ENCODE measurements around the gene SLC12A2.

SLC12A2 gene

GRCh38 chr5:128053291-128053954 lies 30.1 kb upstream of the SLC12A2 start:
- Histone ChIP-seq H2BK120ac (ENCODE audit: low read depth, low read length) (no peak overlapping the region), H3K4me1 (ENCODE audit: control insufficient read depth, low read depth, low read length) (no peaks in the 10 kb centered on the region), H3K9ac (ENCODE audit: low read length) (no peak overlapping the region), H3K4ac (ENCODE audit: low read depth, low read length) (no peak overlapping the region), H3K18ac (ENCODE audit: low read length) (no peak overlapping the region), H3K4me2 (ENCODE audit: low read length) (no peak overlapping the region), H3K27me3 (ENCODE audit: insufficient read depth, low read length, poor library complexity) (no peaks in the 10 kb centered on the region), H3K36me3 (ENCODE audit: control insufficient read depth, insufficient read depth, low read length) (no peaks in the 10 kb centered on the region), H4K5ac (ENCODE audit: low read length) (no peak overlapping the region), H3K27ac (ENCODE audit: low read depth, low read length) (no peak overlapping the region), H2BK15ac (replicated peaks; ENCODE audit: low read depth) (no peak overlapping the region), H3K79me2 (ENCODE audit: control insufficient read depth, insufficient read depth, low read length) (no peaks in the 10 kb centered on the region), H3K56ac (ENCODE audit: low read length) (no peak overlapping the region), H2BK5ac (ENCODE audit: low read length) (no peak overlapping the region), H3K4me3 (ENCODE audit: low read length) (no peak overlapping the region), H4K8ac (ENCODE audit: low read depth, low read length) (no peak overlapping the region), H2AK5ac (ENCODE audit: low read length) (no peak overlapping the region), H3K79me1 (ENCODE audit: low read length) (no peaks in the 10 kb centered on the region), H3K23ac (ENCODE audit: low read length) (no peak overlapping the region)
- DNase-seq: no peak
- WGBS (ENCODE audit: extremely low coverage, insufficient coverage, low lambda C conversion rate): no CpG with 5 or more reads among the region's 3 CpGs

GRCh38 chr5:128060644-128061385 lies 22.8 kb upstream of the SLC12A2 start:
- H3K79me2 ChIP-seq (ENCODE audit: control insufficient read depth, insufficient read depth, low read length): no peaks in the 10 kb centered on the region
- no peak overlapping the region for H2AK5ac ChIP-seq (ENCODE audit: low read length)
- no peak overlapping the region for H3K4me3 ChIP-seq (ENCODE audit: low read length)
- H4K8ac ChIP-seq (ENCODE audit: low read depth, low read length): no peak overlapping the region
- H3K18ac ChIP-seq (ENCODE audit: low read length): no peak overlapping the region
- no peak overlapping the region for H4K5ac ChIP-seq (ENCODE audit: low read length)
- H3K9ac ChIP-seq (ENCODE audit: low read length): no peak overlapping the region
- no peak overlapping the region for H3K4me2 ChIP-seq (ENCODE audit: low read length)
- H2BK120ac ChIP-seq (ENCODE audit: low read depth, low read length): no peak overlapping the region
- H2BK5ac ChIP-seq (ENCODE audit: low read length): no peak overlapping the region
- no peaks in the 10 kb centered on the region for H3K27me3 ChIP-seq (ENCODE audit: insufficient read depth, low read length, poor library complexity)
- no peak overlapping the region for H3K56ac ChIP-seq (ENCODE audit: low read length)
- no peak overlapping the region for H3K27ac ChIP-seq (ENCODE audit: low read depth, low read length)
- no peak for DNase-seq
- no peaks in the 10 kb centered on the region for H3K4me1 ChIP-seq (ENCODE audit: control insufficient read depth, low read depth, low read length)
- no peak overlapping the region for H2BK15ac ChIP-seq (replicated peaks; ENCODE audit: low read depth)
- no peak overlapping the region for H3K4ac ChIP-seq (ENCODE audit: low read depth, low read length)
- no peaks in the 10 kb centered on the region for H3K79me1 ChIP-seq (ENCODE audit: low read length)
- WGBS (ENCODE audit: extremely low coverage, insufficient coverage, low lambda C conversion rate): no CpG with 5 or more reads among the region's 1 CpG
- no peak overlapping the region for H3K23ac ChIP-seq (ENCODE audit: low read length)
- H3K36me3 ChIP-seq (ENCODE audit: control insufficient read depth, insufficient read depth, low read length): no peaks in the 10 kb centered on the region

GRCh38 chr5:128062172-128062746 lies 21.3 kb upstream of the SLC12A2 start:
- WGBS (ENCODE audit: extremely low coverage, insufficient coverage, low lambda C conversion rate): no CpG with 5 or more reads among the region's 4 CpGs
- DNase-seq: no peak
- no peak overlapping the region for H3K23ac ChIP-seq (ENCODE audit: low read length)
- no peak overlapping the region for H3K18ac ChIP-seq (ENCODE audit: low read length)
- H3K4me3 ChIP-seq (ENCODE audit: low read length): no peak overlapping the region
- H3K27ac ChIP-seq (ENCODE audit: low read depth, low read length): no peak overlapping the region
- H3K56ac ChIP-seq (ENCODE audit: low read length): no peak overlapping the region
- no peak overlapping the region for H2BK120ac ChIP-seq (ENCODE audit: low read depth, low read length)
- no peaks in the 10 kb centered on the region for H3K4me1 ChIP-seq (ENCODE audit: control insufficient read depth, low read depth, low read length)
- no peak overlapping the region for H4K8ac ChIP-seq (ENCODE audit: low read depth, low read length)
- H2BK5ac ChIP-seq (ENCODE audit: low read length): no peak overlapping the region
- no peaks in the 10 kb centered on the region for H3K79me1 ChIP-seq (ENCODE audit: low read length)
- no peaks in the 10 kb centered on the region for H3K36me3 ChIP-seq (ENCODE audit: control insufficient read depth, insufficient read depth, low read length)
- H3K27me3 ChIP-seq (ENCODE audit: insufficient read depth, low read length, poor library complexity): no peaks in the 10 kb centered on the region
- H4K5ac ChIP-seq (ENCODE audit: low read length): no peak overlapping the region
- no peak overlapping the region for H3K9ac ChIP-seq (ENCODE audit: low read length)
- no peak overlapping the region for H3K4me2 ChIP-seq (ENCODE audit: low read length)
- H3K79me2 ChIP-seq (ENCODE audit: control insufficient read depth, insufficient read depth, low read length): no peaks in the 10 kb centered on the region
- no peak overlapping the region for H3K4ac ChIP-seq (ENCODE audit: low read depth, low read length)
- no peak overlapping the region for H2AK5ac ChIP-seq (ENCODE audit: low read length)
- no peak overlapping the region for H2BK15ac ChIP-seq (replicated peaks; ENCODE audit: low read depth)

- no peak overlapping the region for H3K27ac ChIP-seq (ENCODE audit: low read depth, low read length)
- no peak overlapping the region for H2BK120ac ChIP-seq (ENCODE audit: low read depth, low read length)
- no peak overlapping the region for H3K4me2 ChIP-seq (ENCODE audit: low read length)
- no peak overlapping the region for H3K18ac ChIP-seq (ENCODE audit: low read length)
- no peak overlapping the region for H3K23ac ChIP-seq (ENCODE audit: low read length)
- H3K79me2 ChIP-seq (ENCODE audit: control insufficient read depth, insufficient read depth, low read length): no peaks in the 10 kb centered on the region
- H3K27me3 ChIP-seq (ENCODE audit: insufficient read depth, low read length, poor library complexity): no peaks in the 10 kb centered on the region
- H3K79me1 ChIP-seq (ENCODE audit: low read length): no peaks in the 10 kb centered on the region
- no peaks in the 10 kb centered on the region for H3K36me3 ChIP-seq (ENCODE audit: control insufficient read depth, insufficient read depth, low read length)
- H2BK5ac ChIP-seq (ENCODE audit: low read length): no peak overlapping the region
- no peak overlapping the region for H2AK5ac ChIP-seq (ENCODE audit: low read length)
- no peaks in the 10 kb centered on the region for H3K4me1 ChIP-seq (ENCODE audit: control insufficient read depth, low read depth, low read length)
- H3K56ac ChIP-seq (ENCODE audit: low read length): no peak overlapping the region
- H3K4me3 ChIP-seq (ENCODE audit: low read length): no peak overlapping the region
- H4K5ac ChIP-seq (ENCODE audit: low read length): no peak overlapping the region
- no peak overlapping the region for H3K9ac ChIP-seq (ENCODE audit: low read length)
- no peak overlapping the region for H2BK15ac ChIP-seq (replicated peaks; ENCODE audit: low read depth)
- no peak for DNase-seq
- no peak overlapping the region for H3K4ac ChIP-seq (ENCODE audit: low read depth, low read length)
- H4K8ac ChIP-seq (ENCODE audit: low read depth, low read length): no peak overlapping the region
These were observed 9.4 kb upstream of the SLC12A2 start for GRCh38 chr5:128074171-128074570.

- Histone ChIP-seq H3K4ac (ENCODE audit: low read depth, low read length) (no peak overlapping the region), H4K8ac (ENCODE audit: low read depth, low read length) (no peak overlapping the region)
These were observed 8.6 kb upstream of the SLC12A2 start for GRCh38 chr5:128074953-128075352.

More at GRCh38 chr5:128074953-128075352, 8.6 kb upstream of the SLC12A2 start:
- Histone ChIP-seq H3K4me3 (ENCODE audit: low read length) (no peak overlapping the region), H2BK120ac (ENCODE audit: low read depth, low read length) (no peak overlapping the region), H3K23ac (ENCODE audit: low read length) (no peak overlapping the region), H2BK5ac (ENCODE audit: low read length) (no peak overlapping the region), H3K9ac (ENCODE audit: low read length) (no peak overlapping the region), H3K79me1 (ENCODE audit: low read length) (no peaks in the 10 kb centered on the region), H4K5ac (ENCODE audit: low read length) (no peak overlapping the region), H3K4me2 (ENCODE audit: low read length) (no peak overlapping the region), H3K4me1 (ENCODE audit: control insufficient read depth, low read depth, low read length) (no peaks in the 10 kb centered on the region), H3K27me3 (ENCODE audit: insufficient read depth, low read length, poor library complexity) (no peaks in the 10 kb centered on the region), H3K56ac (ENCODE audit: low read length) (no peak overlapping the region), H3K27ac (ENCODE audit: low read depth, low read length) (no peak overlapping the region), H3K36me3 (ENCODE audit: control insufficient read depth, insufficient read depth, low read length) (no peaks in the 10 kb centered on the region), H2BK15ac (replicated peaks; ENCODE audit: low read depth) (no peak overlapping the region), H2AK5ac (ENCODE audit: low read length) (no peak overlapping the region), H3K18ac (ENCODE audit: low read length) (no peak overlapping the region), H3K79me2 (ENCODE audit: control insufficient read depth, insufficient read depth, low read length) (no peaks in the 10 kb centered on the region)
- DNase-seq: no peak
